ENCODE measurements around the gene KDM7A. TPM values are rescaled to one million over a fixed set of nuclear protein-coding genes. Genes with fewer than 3 reads are reported as not detected.

Gene KDM7A
- total and polyA plus RNA-seq, 2 donors from 2014 or later, result 2.2 to 14.2 TPM

DNA sequence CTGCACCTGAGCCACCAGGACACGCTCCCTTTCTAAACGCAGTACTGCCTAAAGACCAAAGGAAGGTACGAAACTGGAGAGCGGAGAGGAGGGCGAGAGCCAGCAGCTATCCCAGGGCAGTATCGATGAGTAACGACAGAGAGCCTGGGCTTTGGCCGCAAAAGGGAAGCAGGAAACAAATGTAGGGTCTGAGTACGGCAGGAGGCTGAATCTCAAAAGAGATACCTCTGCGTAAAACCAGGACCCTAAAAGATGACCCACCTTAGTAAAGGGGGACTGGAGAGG, 134.5 kb downstream of the KDM7A start:
- H3K9ac ChIP-seq (ENCODE audit: low read length in 3 of 3), result no peak overlapping the region

GRCh38 chr7:140041659-140042385, 135.0 kb downstream of the KDM7A start:
- H3K9ac ChIP-seq (ENCODE audit: low read length in 3 of 3), result no peak overlapping the region
- TF ChIP-seq CTCF (IDR thresholded peaks at IDR 0.05; ENCODE audit: borderline replicate concordance, extremely low read depth, insufficient read depth), result no peak

More for the DNA sequence above, 134.5 kb downstream of the KDM7A start:
- H3K4me1 ChIP-seq (ENCODE audit: control insufficient read depth in 2 of 3, insufficient read depth in 2 of 3, low read depth in 1 of 3, low read length in 3 of 3), result peaks cover 0 to 4% (median 4%) of the 10 kb centered on the region in 3 donors
- no peak for TF ChIP-seq CTCF (IDR thresholded peaks at IDR 0.05; ENCODE audit: borderline replicate concordance, extremely low read depth, insufficient read depth)
- peaks cover 0 to 14% (median 11%) of the 10 kb centered on the region in 3 donors for H3K36me3 ChIP-seq (ENCODE audit: control insufficient read depth in 2 of 3, insufficient read depth in 3 of 3, low read length in 3 of 3)
- intact Hi-C loops (cut with DNase I), result no loop called here
- no peaks in the 10 kb centered on the region for H3K27me3 ChIP-seq (ENCODE audit: control insufficient read depth, insufficient read depth, low read length)
- H3K4me3 ChIP-seq (ENCODE audit: low read length in 3 of 3), result no peak overlapping the region
- no peak for FAIRE-seq
- no peak overlapping the region for H3K27ac ChIP-seq (ENCODE audit: low read depth in 2 of 2, low read length in 2 of 2)
- no peak for DNase-seq
- no peaks in the 10 kb centered on the region for H3K9me3 ChIP-seq (ENCODE audit: control insufficient read depth in 2 of 3, insufficient read depth in 1 of 3, low read length in 3 of 3)

DNA sequence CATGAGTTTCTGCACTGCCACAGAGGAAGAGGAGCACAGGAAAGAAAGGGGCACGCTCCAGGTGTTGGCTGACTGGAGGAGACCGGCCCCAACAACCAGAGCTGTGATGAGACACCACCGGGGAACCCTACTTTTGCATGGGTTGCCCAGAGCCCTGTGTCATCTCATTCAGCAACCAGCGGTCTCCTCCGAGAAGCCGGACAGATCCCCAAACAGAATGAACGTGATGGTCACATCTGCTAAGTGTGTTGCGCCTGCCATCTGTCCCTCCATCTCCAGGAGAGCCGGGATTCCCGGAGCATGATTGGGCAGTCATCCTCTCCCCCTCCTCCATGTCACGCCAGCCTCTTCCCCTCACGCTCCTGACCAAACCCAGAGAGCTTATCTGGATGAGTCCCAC, 136.9 kb downstream of the KDM7A start:
- H3K9me3 ChIP-seq (ENCODE audit: control insufficient read depth in 2 of 3, insufficient read depth in 1 of 3, low read length in 3 of 3), result no peaks in the 10 kb centered on the region
- no peak for TF ChIP-seq CTCF (IDR thresholded peaks at IDR 0.05; ENCODE audit: borderline replicate concordance, extremely low read depth, insufficient read depth)
- no peak overlapping the region for H3K27ac ChIP-seq (ENCODE audit: low read depth in 2 of 2, low read length in 2 of 2)
- peaks cover 0 to 24% (median 16%) of the 10 kb centered on the region in 3 donors for H3K36me3 ChIP-seq (ENCODE audit: control insufficient read depth in 2 of 3, insufficient read depth in 3 of 3, low read length in 3 of 3)
- H3K9ac ChIP-seq (ENCODE audit: low read length in 3 of 3), result no peak overlapping the region
- DNase-seq (no peak), FAIRE-seq (no peak)
- intact Hi-C loops (cut with DNase I), result no loop called here
- no peak overlapping the region for H3K4me3 ChIP-seq (ENCODE audit: low read length in 3 of 3)
- H3K4me1 ChIP-seq (ENCODE audit: control insufficient read depth in 2 of 3, insufficient read depth in 2 of 3, low read depth in 1 of 3, low read length in 3 of 3), result peaks cover 0 to 2% (median 0%) of the 10 kb centered on the region in 3 donors
- H3K27me3 ChIP-seq (ENCODE audit: control insufficient read depth, insufficient read depth, low read length), result no peaks in the 10 kb centered on the region

More at GRCh38 chr7:140041659-140042385, 135.0 kb downstream of the KDM7A start:
- peaks cover 0 to 4% (median 4%) of the 10 kb centered on the region in 3 donors for H3K4me1 ChIP-seq (ENCODE audit: control insufficient read depth in 2 of 3, insufficient read depth in 2 of 3, low read depth in 1 of 3, low read length in 3 of 3)
- intact Hi-C loops (cut with DNase I), result no loop called here
- no peaks in the 10 kb centered on the region for H3K9me3 ChIP-seq (ENCODE audit: control insufficient read depth in 2 of 3, insufficient read depth in 1 of 3, low read length in 3 of 3)
- FAIRE-seq, result no peak
- no peaks in the 10 kb centered on the region for H3K27me3 ChIP-seq (ENCODE audit: control insufficient read depth, insufficient read depth, low read length)
- no peak overlapping the region for H3K4me3 ChIP-seq (ENCODE audit: low read length in 3 of 3)
- no peak overlapping the region for H3K27ac ChIP-seq (ENCODE audit: low read depth in 2 of 2, low read length in 2 of 2)
- DNase-seq, result peak in 1 of 5 donors; percentile 38
- peaks cover 0 to 16% (median 16%) of the 10 kb centered on the region in 3 donors for H3K36me3 ChIP-seq (ENCODE audit: control insufficient read depth in 2 of 3, insufficient read depth in 3 of 3, low read length in 3 of 3)

Data from kidney (tissue), 14 donors.